Gastrocnemius medialis (tissue), 4 donors: ENCODE results near the gene VWA8. TPM values are rescaled to one million over a fixed set of nuclear protein-coding genes. Genes with fewer than 3 reads are reported as not detected.
"Not testable (repeated sequence)": the region's sequence is repeated elsewhere in the genome, so short reads cannot be mapped to it uniquely, and the experiment has no call there.

Source experiments
- ATAC-seq, 2 donors: fragments of 150-250 bp; one replicate each; pipeline ENCODE4 v1.9.1; 2016
- DNase-seq, 2 donors: peaks; one replicate each; pipeline ENCODE4 v3.0.0-alpha.2; 2019
- H3K27ac ChIP-seq, 4 donors: fragments of 200-600 bp; sonication (generic); 1 replicate in 1 of 4; 2 replicates in 3 of 4; pipeline ENCODE4 v1.5.1; 2016 to 2018; ENCODE audit warnings: mild to moderate bottlenecking in 2 of 4, moderate library complexity in 1 of 4
- H3K27me3 ChIP-seq, 3 donors: fragments of 200-600 bp; sonication (generic) in 2 of 3; 1 replicate in 1 of 3; 2 replicates in 2 of 3; pipeline versions ENCODE4 v1.5.1 to v1.6.0; 2016 to 2019; ENCODE audit warnings: mild to moderate bottlenecking in 1 of 3, moderate library complexity in 1 of 3
- H3K36me3 ChIP-seq, 2 donors: fragments of 200-600 bp; sonication (generic) in 1 of 2; one replicate each; pipeline ENCODE4 v1.5.1; 2017 to 2018
- H3K4me1 ChIP-seq, 2 donors: fragments of 200-600 bp; sonication (generic) in 1 of 2; one replicate each; pipeline ENCODE4 v1.5.1; 2016 to 2017; ENCODE audit warnings: mild to moderate bottlenecking in 2 of 2
- H3K4me3 ChIP-seq, 4 donors: fragments of 200-600 bp; sonication (generic) in 3 of 4; 1 replicate in 1 of 4; 2 replicates in 3 of 4; pipeline ENCODE4 v1.5.1; 2016 to 2019; ENCODE audit warnings: mild to moderate bottlenecking in 2 of 4
- H3K9me3 ChIP-seq, 3 donors: fragments of 200-600 bp; sonication (generic) in 2 of 3; 1 replicate in 1 of 3; 2 replicates in 2 of 3; pipeline ENCODE4 v1.5.1; 2016 to 2019
- CTCF ChIP-seq, 5 experiments: fragments of 450-650 bp in 3 of 5; fragments of 200-600 bp in 2 of 5; sonication (generic) in 2 of 5; IDR thresholded peaks in 4 of 5; conservative IDR thresholded peaks in 1 of 5; 1 replicate in 4 of 5; 2 replicates in 1 of 5; pipeline ENCODE4 v1.5.1; 2016 to 2019; ENCODE audit warnings: antibody characterized with exemption in 5 of 5, mild to moderate bottlenecking in 3 of 5, moderate library complexity in 3 of 5
- POLR2A ChIP-seq, 2 donors: fragments of 450-650 bp; IDR thresholded peaks; one replicate each; pipeline ENCODE4 v1.6.1; 2017; ENCODE audit warnings: antibody characterized with exemption in 2 of 2, mild to moderate bottlenecking in 2 of 2, moderate library complexity in 2 of 2
- in situ Hi-C, 4 donors: fragments of 200-750 bp; cut with MboI; loops; one replicate each; pipeline versions ENCODE4 v1.15.0 to v1.8.0; 2017; ENCODE audit warnings: low sequenced_read_pairs in 4 of 4
- intact Hi-C: fragments of 100-400 bp; cut with DNase I; formaldehyde crosslinking; loops from one replicate; pipeline ENCODE4 v1.15.1; 2023; ENCODE audit warnings: low total_unique reads
- total RNA-seq, 4 donors: library from RNA; depleted of rRNA; stranded (reverse); fragments of >200 nt; gene quantifications; one replicate each; pipeline versions ENCODE4 v1.1.0 to v1.2.3, GENCODE V29; 2016

Gene VWA8
- total RNA-seq, 4 donors from 2014 or later = 24.7 to 37.9 (median 29.7) TPM

- TF ChIP-seq POLR2A (IDR thresholded peaks at IDR 0.05) (no peak), CTCF (IDR thresholded peaks at IDR 0.05 in 4 of 5, conservative IDR thresholded peaks at IDR 0.05 in 1 of 5) (no peak)
- H3K36me3 ChIP-seq = peaks cover 0 to 18% of the 10 kb centered on the region in 2 donors
- no peak for ATAC-seq
- H3K9me3 ChIP-seq = no peaks in the 10 kb centered on the region
- peaks cover 12% of the 10 kb centered on the region in 2 donors for H3K4me1 ChIP-seq
- H3K4me3 ChIP-seq = no peak overlapping the region
- intact Hi-C loops = no loop called here
- H3K27ac ChIP-seq = peak overlapping the region in 3 of 4 donors; percentile 6 to 44 (median 26)
- in situ Hi-C loops = no loop called here
- DNase-seq = no peak
- H3K27me3 ChIP-seq = no peaks in the 10 kb centered on the region
These were observed 148.7 kb downstream of the VWA8 start for GRCh38 chr13:41812237-41812636.

GRCh38 chr13:41811588-41812021 is 149.3 kb downstream of the VWA8 start:
- ATAC-seq (peak in 1 of 2 donors; percentile 49), DNase-seq (no peak)
- Histone ChIP-seq H3K36me3 (peaks cover 0 to 18% of the 10 kb centered on the region in 2 donors), H3K4me1 (peaks cover 12% of the 10 kb centered on the region in 2 donors), H3K27ac (peak overlapping the region in 3 of 4 donors; percentile 6 to 44 (median 26)), H3K9me3 (no peaks in the 10 kb centered on the region), H3K4me3 (no peak overlapping the region), H3K27me3 (no peaks in the 10 kb centered on the region)
- in situ Hi-C loops = no loop called here
- intact Hi-C loops = no loop called here
- TF ChIP-seq CTCF (IDR thresholded peaks at IDR 0.05 in 4 of 5, conservative IDR thresholded peaks at IDR 0.05 in 1 of 5) = no peak
- no peak for TF ChIP-seq POLR2A (IDR thresholded peaks at IDR 0.05)

GRCh38 chr13:41809962-41810361 is 150.9 kb downstream of the VWA8 start:
- Histone ChIP-seq H3K27ac (no peak overlapping the region), H3K9me3 (no peaks in the 10 kb centered on the region), H3K4me3 (no peak overlapping the region), H3K36me3 (peaks cover 0 to 1% of the 10 kb centered on the region in 2 donors), H3K27me3 (no peaks in the 10 kb centered on the region), H3K4me1 (peaks cover 12% of the 10 kb centered on the region in 2 donors)
- TF ChIP-seq CTCF (IDR thresholded peaks at IDR 0.05 in 4 of 5, conservative IDR thresholded peaks at IDR 0.05 in 1 of 5) (no peak), POLR2A (IDR thresholded peaks at IDR 0.05) (no peak)
- no peak for ATAC-seq
- intact Hi-C loops = no loop called here
- in situ Hi-C loops = no loop called here
- no peak for DNase-seq

GRCh38 chr13:41803445-41803735 is 157.5 kb downstream of the VWA8 start:
- H3K4me3 ChIP-seq, H3K27me3 ChIP-seq, H3K27ac ChIP-seq, H3K36me3 ChIP-seq, in situ Hi-C loops, intact Hi-C loops, H3K4me1 ChIP-seq, H3K9me3 ChIP-seq, DNase-seq, ATAC-seq: not testable (repeated sequence)

GRCh38 chr13:41802684-41803444 is 158.0 kb downstream of the VWA8 start:
- no peak for ATAC-seq
- Histone ChIP-seq H3K36me3 (no peaks in the 10 kb centered on the region), H3K4me1 (no peaks in the 10 kb centered on the region), H3K27ac (no peak overlapping the region), H3K4me3 (no peak overlapping the region), H3K9me3 (no peaks in the 10 kb centered on the region), H3K27me3 (no peaks in the 10 kb centered on the region)
- intact Hi-C loops (no loop called here), in situ Hi-C loops (no loop called here)
- no peak for DNase-seq
- TF ChIP-seq CTCF (IDR thresholded peaks at IDR 0.05 in 4 of 5, conservative IDR thresholded peaks at IDR 0.05 in 1 of 5) = no peak
- TF ChIP-seq POLR2A (IDR thresholded peaks at IDR 0.05) = no peak
